ENCODE measurements around the gene PET100.
A peak's percentile ranks its signal among the peaks of the same experiment; 100 is the strongest.
"Not testable (repeated sequence)": the region's sequence is repeated elsewhere in the genome, so short reads cannot be mapped to it uniquely, and the experiment has no call there.

PET100 gene

DNA sequence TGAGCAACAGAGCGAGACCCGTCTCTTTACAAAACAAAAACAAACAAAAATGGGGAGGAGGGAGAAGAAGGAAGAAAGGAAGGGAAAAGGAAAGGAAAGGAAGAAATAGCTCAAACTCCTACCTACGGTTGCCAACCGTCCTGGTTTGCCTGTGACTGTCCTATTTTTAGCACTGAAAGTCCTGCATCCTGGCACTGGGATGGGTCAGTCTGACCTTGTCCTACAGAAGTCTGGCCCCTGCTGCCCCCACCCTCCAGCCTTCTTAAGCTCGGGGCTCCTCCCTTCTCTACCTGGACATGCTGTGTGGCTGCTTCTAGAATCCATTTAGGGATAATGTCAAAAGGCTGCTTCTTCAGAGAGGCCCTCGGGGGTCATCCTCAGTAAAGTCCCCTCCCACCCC, 6.1 kb downstream of the PET100 start:
- DNase-seq, result no peak

DNA sequence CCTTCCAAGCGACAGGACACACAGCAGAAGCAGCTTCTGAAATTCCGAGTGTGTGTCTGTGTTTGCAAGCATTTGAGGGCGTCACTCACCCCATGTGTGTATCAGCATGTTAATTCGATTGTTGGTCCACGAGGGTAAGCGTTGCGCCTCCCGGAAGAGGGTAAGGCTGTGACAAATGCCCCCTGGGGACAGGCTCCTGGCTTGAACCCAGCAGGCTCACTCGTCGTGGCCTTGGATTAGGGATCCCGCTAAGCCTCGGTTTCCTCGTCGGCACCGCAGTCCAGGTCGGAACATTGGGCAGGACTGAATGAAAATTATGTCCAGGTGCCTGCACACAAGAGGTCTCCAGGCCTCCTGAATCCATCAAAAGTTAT, 6.7 kb downstream of the PET100 start:
- DNase-seq, result no peak

DNA sequence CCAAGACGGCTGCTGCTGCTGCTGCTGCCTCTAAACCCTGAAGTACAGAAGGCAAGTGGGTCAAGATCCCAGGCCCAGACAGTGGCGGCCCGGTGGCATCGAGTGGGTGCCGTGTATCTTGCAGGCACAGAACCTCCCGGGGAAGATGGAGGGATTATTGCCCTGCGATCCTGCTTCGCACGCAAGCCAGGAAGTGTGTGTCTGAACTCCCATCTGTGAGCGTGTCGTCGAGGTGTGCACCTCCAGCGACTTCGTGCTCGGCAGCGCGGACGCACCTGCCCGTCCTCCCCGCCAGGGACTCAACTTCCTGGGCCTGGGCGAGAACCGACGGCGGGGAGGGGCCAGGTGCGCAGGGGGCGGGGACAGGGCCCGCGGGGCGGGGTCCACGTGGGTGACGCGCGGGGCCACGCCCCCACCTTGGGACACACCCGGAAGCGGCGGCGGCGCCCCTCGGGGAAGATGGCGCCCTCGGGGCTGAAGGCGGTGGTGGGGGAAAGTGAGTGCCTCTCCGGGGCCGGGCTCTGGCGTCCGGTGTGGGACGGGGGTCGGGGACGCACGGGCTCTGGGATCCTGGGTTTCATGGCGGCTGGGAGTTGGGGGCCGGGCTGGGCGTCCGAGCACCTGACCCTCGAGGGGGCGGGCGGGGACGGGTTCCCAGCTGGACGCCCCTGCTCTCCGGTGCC, 7.2 kb downstream of the PET100 start, which contains the start of gene STXBP2:
Gene STXBP2, plus strand, starts transcription at position 420 of the 683 bp plus-strand sequence. Its CDS starts 40 bp downstream, at position 460.
- peak; percentile 86 for DNase-seq

DNA sequence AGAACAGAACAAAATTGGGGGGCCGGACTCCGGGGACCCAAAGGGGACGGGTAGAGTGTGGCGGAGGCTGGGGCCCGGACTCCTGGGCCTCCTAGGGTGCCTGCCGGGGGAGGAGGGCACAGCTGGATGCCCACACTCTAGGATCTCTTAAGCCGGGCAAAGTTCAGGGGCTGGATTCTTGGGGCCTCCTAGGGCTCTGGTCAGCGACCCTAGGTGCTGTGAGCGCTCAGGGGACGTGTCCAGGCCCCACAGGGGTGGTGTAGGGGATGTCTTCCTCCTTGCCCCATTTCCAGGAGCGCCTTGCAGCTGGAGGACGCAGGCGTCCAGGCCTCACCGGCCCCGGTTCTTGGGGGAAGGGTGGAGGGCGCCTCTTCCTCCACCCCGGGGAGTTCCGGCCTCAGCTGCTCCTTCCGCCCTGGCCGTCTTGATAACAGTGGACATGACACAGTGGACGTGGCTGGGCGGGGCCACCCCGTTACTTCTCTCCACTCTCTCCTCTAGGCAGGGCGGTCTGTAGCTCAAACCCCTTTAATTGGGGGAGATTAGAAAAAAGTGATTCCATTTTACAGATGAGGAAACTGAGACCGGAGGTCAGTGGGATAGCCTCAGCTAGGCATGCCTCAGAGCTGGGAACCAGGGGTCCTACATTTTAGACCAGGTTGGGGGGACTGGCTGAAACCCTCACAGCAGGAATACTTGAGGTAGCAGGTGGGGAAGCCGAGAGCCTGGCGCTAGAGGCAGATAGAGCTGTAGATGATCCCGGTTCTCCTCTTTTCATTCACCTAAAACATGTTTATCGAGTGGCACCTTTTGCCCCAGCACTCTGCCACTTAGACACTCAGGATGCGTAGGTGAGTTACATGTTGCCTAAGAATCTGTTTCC, 8.0 kb downstream of the PET100 start:
- DNase-seq, result no peak

DNA sequence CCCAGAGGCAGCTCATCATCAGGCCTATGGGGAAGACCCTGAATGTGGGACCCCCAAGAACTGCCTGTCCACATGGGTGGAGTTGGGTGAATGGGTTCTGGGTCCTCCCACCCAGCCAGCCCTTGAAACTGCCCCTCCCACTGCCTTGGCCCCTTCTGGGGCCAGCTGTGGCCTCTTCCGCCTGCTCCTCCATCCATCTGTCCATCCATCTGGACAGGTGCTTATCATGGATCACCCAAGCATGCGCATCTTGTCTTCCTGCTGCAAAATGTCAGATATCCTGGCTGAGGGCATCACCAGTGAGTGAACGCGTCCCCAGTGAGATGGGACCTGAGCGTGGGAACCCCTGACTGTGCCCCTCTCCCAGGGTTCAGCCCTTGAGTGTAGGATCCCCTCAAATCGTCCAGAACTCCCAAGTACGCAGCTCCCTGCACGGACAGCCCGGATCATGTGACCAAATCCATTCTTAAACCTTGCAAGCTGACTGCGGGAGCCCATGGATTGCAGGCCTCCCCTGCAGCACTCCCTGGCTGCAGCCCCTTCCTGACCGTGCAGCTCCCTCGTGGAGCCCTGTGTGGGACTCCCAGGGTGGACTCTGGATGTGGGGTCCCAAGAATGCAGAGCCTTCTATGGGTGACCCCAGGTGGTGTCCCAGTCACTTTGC, 9.3 kb downstream of the PET100 start:
- DNase-seq, result no peak

DNA sequence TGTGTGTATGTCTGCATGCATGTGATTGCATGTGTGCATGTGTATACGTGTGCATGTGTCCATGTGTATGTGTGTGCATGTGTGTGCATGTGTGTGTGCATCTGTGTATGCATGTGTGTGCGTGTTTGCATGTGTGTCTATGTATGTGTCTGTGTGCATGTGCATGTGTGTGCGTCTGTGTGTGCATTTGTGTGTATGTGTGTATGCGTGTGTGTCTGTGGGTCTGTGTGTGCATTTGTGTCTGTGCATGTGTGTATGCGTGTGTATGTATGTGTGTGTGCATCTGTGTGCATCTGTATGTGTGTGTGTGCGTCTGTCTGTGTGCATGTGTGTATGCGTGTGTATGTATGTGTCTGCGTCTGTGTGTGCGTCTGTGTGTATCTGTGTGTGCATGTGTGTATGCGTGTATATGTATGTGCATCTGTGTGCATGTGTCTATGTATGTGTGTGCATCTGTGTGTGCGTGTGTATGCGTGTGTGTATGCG, 10.3 kb downstream of the PET100 start:
- no peak for DNase-seq

DNA sequence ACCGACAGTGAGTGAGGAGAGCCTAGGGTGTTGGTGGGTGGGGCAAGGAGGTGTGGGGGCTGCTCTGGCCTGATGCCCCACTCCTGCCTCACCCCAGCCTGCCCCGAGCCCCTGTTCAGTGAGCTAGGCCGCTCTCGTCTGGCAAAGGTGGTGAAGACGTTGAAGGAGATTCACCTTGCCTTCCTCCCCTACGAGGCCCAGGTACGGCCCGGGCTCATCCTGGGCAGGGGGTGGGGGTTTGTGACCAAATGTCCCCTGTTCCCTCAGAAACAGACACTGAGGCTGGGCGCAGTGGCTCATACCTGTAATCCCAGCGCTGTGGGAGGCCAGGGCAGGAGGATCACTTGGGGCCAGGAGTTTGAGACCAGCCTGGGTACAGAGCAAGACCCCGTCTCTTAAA, 11.2 kb downstream of the PET100 start:
- no peak for DNase-seq

DNA sequence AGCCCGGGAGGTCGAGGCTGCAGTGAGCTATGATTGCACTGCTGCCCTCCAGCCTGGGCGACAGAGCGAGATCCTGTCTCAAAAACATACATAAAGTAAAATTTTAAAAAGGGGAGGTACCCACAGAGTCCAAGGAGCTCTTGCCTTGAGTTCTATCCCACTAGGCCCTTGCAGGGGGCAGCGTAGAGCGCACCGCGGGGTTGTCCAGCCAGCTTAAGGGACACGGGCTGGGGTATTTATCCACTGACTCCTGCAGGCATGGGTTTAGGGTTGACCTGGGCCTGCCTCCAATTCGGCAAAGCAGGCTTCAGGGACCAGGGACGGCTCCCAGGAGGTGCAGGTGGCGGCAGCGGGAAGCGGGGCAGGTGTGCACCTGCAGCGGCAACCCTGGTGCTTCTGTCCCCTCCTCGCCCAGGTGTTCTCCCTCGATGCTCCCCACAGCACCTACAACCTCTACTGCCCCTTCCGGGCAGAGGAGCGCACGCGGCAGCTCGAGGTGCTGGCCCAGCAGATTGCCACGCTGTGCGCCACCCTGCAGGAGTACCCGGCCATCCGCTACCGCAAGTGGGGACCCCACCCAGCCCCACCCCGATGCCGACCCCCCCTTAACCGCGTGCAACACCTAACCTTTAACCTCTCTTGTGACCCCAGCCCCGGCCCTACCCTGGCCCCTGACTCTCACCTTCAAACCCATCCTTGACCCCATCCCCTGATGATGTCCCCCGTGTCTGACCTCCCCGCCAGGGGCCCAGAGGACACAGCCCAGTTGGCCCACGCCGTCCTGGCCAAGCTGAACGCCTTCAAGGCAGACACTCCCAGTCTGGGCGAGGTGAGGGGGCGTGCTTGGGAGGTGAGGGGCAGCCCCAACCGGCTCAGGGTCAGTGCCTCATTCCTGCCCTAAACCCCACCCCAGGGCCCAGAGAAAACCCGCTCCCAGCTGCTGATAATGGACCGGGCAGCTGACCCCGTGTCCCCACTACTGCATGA, 12.0 kb downstream of the PET100 start:
- DNase-seq, result no peak

DNA sequence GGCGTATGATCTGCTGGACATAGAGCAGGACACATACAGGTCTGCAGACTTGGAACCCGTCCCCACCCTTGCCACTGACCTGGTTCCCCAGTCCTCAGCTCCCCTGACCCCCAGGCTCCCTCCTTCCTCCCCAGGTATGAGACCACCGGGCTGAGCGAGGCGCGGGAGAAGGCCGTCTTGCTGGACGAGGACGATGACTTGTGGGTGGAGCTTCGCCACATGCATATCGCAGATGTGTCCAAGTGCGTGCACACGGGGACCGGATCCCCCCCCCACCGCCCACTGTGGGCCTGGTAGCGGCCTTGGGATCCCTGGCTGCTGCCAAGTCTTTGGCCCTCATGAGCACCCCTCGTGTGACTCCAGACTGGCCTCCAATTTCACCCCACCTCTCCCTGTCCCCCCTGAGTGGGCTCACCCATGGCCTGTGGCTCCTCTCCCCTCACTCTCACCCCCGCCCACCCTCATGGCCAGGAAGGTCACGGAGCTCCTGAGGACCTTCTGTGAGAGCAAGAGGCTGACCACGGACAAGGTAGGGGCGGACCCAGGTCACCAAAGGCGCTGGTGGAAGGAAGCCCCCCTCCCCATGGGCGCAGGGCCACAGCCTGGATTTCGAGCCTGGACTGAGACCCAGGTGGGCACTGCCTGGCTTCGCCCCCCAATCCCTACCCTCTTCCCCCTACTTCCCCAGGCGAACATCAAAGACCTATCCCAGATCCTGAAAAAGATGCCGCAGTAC, 12.9 kb downstream of the PET100 start:
- DNase-seq, result no peak

DNA sequence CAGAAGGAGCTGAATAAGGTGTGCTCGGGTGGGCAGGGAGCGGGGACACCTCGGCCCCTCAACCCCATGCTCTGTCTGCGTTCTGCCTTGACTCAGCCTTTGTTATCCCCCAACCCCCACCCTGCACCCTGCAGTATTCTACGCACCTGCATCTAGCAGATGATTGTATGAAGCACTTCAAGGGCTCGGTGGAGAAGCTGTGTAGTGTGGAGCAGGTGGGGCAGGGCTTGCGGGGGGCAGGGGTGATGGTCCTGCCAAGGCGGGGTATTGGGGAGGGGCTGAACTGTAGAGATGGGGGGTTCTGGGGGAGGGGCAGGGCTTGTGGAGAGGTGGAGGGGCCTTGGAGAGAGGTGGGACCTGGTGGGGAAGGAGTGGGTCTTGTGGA, 13.4 kb downstream of the PET100 start:
- DNase-seq, result no peak

DNA sequence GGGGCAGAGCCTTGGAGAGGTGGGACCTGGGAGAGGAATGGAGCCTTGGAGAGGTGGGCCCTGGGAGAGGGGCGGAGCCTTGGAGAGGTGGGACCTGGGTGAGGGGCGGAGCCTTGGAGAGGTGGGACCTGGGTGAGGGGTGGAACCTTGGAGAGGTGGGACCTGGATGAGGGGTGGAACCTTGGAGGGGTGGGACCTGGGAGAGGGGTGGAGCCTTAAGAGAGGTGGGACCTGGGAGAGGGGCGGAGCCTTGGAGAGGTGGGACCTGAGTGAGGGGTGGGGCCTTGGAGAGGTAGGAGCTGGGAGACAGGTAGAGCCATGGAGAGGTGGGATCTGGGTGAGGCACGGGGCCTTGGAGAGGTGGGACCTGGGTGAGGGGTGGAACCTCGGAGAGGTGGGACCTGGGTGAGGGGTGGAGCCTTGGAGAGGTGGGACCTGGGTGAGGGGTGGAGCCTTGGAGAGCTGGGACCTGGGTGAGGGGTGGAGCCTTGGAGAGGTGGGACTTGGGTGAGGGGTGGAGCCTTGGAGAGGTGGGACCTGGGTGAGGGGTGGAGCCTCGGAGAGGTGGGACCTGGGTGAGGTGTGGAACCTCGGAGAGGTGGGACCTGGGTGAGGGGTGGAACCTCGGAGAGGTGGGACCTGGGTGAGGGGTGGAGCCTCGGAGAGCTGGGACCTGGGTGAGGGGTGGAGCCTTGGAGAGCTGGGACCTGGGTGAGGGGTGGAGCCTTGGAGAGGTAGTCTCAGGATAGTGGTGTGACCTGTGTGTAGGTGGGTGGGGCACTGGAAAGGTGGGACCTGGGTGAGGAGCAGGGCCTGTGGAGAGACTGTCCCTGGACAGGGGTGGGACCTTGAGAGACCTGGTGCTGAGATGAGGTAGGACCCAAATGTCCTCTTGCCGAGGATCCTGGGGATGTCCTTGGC, 14.3 kb downstream of the PET100 start:
- DNase-seq, result not testable (repeated sequence)

DNA sequence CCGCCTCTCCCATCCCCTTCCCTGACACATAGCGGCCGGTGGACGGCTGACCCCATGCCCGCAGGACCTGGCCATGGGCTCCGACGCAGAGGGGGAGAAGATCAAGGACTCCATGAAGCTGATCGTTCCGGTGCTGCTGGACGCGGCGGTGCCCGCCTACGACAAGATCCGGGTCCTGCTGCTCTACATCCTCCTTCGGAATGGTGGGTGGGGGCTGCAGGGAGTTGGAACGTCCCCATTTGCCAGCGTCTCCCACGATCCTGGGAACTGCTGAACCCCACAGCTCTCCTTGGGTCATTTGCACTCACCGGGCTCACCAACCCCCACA, 14.9 kb downstream of the PET100 start:
- DNase-seq, result no peak

DNA sequence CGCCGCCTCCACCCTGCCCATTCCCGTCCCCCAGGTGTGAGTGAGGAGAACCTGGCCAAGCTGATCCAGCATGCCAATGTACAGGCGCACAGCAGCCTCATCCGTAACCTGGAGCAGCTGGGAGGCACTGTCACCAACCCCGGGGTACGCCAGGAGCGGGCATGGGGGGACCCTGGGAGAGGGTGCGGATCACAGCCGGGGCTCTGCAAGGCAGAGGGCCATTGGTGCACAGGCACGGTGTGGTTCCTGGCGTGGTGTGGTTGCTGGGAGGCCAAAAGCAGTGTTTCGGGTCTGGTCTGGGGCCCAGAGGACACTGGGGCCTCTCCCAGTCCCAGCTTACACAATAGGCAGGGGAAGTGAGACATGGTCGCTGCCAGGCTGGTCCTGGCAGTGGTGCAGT, 15.6 kb downstream of the PET100 start:
- DNase-seq, result no peak

DNA sequence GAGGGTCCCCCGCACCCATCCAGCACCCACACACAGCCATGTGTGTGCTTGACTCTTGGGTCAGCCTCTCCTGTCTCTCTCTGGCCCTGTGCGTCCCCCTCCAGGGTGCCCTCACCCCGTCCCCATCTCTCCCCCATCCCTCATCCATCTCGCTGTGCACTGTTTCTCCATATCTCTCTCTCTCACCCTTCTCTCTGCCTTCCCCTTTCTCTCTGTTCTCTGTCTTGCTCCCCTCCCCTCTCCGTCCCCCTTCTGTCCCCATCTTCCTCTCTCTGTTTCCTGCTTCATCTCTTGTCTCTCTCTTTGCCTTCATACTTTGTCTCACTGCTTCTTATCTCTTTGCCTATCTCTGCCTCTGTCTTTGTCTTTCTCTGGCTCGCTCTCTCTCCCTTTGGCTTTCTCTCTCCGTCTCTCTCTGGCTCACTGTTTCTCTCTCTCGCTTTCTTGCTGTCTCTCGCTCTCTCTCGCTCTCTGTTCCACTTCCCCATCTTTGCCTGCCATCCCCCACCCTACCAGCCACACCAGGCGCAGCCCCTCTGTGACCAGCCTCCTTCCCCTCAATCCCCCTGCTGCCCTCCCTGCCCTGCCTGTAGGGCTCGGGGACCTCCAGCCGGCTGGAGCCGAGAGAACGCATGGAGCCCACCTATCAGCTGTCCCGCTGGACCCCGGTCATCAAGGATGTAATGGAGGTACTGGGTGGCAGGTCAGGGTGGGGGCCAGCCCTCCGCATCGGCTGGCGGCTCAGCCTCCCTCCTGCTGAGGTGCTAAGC, 16.2 kb downstream of the PET100 start:
- DNase-seq, result no peak

DNA sequence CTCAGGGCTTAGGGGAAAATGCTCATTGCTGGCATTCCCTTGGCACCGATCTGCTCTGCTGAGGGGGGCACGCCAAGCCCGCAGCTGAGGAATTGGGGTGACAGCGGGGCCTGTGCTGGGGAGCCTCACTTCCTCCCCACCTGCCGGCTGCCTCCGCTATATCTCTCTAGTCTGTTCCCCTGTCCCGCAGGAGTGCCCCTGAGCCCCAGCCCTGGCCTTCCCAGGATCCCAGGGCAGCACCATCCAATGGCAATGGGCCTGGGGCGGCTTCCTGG, 16.8 kb downstream of the PET100 start:
- DNase-seq, result no peak

DNA sequence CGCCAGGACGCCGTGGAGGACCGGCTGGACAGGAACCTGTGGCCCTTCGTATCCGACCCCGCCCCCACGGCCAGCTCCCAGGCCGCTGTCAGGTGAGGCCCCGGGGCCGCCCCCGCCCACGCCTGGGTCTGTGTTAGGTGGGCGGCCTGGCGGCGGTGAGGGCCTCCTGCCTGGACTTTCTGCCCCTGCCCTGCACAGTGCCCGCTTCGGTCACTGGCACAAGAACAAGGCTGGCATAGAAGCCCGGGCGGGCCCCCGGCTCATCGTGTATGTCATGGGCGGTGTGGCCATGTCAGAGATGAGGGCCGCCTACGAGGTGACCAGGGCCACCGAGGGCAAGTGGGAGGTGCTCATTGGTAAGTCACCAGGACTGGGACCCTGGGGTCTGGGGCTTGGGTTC, 17.6 kb downstream of the PET100 start:
- DNase-seq, result no peak

DNA sequence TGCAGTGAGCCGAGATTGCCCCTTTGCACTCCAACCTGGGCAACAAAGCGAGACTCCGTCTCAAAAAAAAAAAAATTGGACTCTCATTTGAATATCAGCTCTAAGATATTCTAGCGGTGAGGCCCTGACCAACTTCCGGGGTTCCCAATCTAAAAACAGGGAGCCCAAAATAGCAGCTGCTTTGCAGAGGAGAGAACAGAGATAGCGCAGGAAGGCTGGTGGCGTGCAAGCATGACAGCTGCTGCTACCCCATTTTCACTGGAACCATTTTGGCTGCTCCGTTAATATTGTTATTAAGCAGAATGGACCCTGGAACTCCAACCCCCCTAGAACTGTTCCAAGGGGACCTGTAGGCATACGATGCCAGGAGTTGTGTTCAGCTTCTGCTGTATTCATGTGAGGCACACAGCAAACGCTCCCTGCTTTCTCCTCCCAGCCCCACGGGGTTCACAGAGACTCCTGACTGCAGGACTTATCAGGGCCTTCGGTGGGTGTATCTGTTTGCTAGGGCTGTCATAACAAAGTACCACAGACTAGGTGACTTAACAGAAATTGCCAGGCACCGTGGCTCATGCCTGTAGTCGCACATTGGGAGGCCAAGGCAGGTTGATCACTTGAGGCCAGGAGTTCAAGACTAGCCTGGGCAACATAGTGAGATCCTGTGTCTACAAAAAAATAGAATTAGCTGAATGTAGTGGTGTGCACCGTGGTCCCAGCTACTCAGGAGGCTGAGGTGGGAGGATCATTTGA, 18.8 kb downstream of the PET100 start:
- no peak for DNase-seq

DNA sequence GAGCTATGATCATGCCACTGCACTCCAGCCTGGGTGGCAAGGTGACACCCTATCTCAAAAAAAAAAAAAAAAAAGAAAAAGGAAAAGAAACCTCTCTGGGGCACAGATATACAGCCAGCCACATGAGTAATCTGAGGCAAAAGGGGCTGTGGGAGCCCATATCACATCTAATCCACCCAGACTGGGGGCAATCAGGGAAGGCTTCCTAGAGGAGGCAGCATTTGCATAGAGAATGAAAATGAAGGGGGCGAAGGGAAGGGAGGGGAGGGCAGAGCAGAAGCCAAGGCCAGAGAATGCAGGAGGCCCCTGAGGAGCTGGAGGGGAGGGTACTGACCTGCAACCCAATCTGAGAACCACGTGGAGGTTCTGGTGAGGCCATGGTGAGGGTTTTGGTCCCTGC, 20.6 kb downstream of the PET100 start:
- no peak for DNase-seq

DNA sequence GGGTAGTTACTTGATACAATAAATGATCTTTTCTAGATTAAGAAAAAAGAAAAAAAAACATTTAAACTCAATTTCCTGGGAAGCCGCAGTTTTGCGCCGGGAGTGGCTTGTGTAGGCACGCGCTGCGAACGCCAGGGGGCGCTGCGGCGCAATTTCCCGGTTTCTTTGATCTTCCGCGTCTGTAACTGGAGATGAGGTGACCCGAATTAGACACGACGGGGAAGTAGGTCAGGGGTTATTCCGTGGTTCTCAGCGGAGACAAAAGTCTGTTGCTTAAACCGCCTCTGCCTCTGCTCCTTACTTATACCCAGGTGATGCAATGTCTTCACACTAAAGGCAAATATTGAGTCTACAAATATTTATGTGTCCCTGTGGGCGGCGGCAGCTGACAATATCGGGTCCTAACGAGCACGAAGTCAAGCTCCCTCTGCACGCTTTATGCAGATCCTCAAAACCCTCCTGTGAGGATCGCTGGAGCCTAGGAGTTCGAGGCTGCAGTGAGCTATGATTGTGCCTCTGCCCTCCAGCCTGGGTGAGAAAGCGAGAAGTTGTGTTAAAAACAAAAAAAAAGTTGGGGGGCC, 22.6 kb downstream of the PET100 start:
- DNase-seq, result peak; percentile 78

All from stimulated activated naive CD4-positive, alpha-beta T cell treated with Interleukin-2 at 50 U/mL for 16 hours (primary cell).